Endodermal cell (in vitro differentiated cells): ENCODE measurements around the gene TMEM198. TPM values are rescaled to one million over a fixed set of nuclear protein-coding genes. Genes with fewer than 3 reads are reported as not detected.

Experiments used
- DNase-seq: peaks from one replicate; pipeline ENCODE4 v3.0.0-alpha.2; 2017
- H3K27ac ChIP-seq: 2 replicates; pipeline ENCODE4 v1.5.1; 2013; ENCODE audit warnings: mild to moderate bottlenecking, low read depth, low read length, moderate library complexity
- H3K27me3 ChIP-seq: 2 replicates; pipeline ENCODE4 v1.6.1; 2013; ENCODE audit warnings: mild to moderate bottlenecking, low read length, moderate library complexity; ENCODE audit not compliant: insufficient read depth, control insufficient read depth, poor library complexity, severe bottlenecking
- H3K36me3 ChIP-seq: 2 replicates; pipeline ENCODE4 v1.7.0; 2013; ENCODE audit warnings: mild to moderate bottlenecking, low read length, moderate library complexity; ENCODE audit not compliant: control insufficient read depth, insufficient read depth
- H3K4me1 ChIP-seq: one replicate; pipeline ENCODE4 v1.7.0; 2013; ENCODE audit warnings: low read length; ENCODE audit not compliant: control insufficient read depth, insufficient read depth
- H3K4me3 ChIP-seq: 2 replicates; pipeline ENCODE4 v1.5.1; 2013; ENCODE audit warnings: mild to moderate bottlenecking, low read length, moderate library complexity
- H3K9ac ChIP-seq: 2 replicates; pipeline ENCODE4 v1.6.1; 2013; ENCODE audit warnings: mild to moderate bottlenecking, low read length, moderate library complexity; ENCODE audit not compliant: poor library complexity, severe bottlenecking; ENCODE audit errors: extremely low read depth
- H3K9me3 ChIP-seq: 2 replicates; pipeline ENCODE4 v1.6.1; 2013; ENCODE audit warnings: mild to moderate bottlenecking, low read length, moderate library complexity; ENCODE audit not compliant: control insufficient read depth
- H3K27ac Mint-ChIP-seq: 2 replicates; pipeline ENCODE4 v1.8.0; 2020; ENCODE audit warnings: mixed read lengths
- H3K27me3 Mint-ChIP-seq: 2 replicates; pipeline ENCODE4 v1.8.0; 2021; ENCODE audit warnings: mild to moderate bottlenecking, mixed read lengths; ENCODE audit not compliant: insufficient read depth
- H3K36me3 Mint-ChIP-seq: 2 replicates; pipeline ENCODE4 v1.8.0; 2020; ENCODE audit warnings: low read depth, mixed read lengths
- H3K4me1 Mint-ChIP-seq: 2 replicates; pipeline ENCODE4 v1.8.0; 2020; ENCODE audit warnings: mixed read lengths
- H3K4me3 Mint-ChIP-seq: 2 replicates; pipeline ENCODE4 v1.8.0; 2020; ENCODE audit warnings: mild to moderate bottlenecking, moderate library complexity, mixed read lengths
- H3K9me3 Mint-ChIP-seq: 2 replicates; pipeline ENCODE4 v1.8.0; 2020; ENCODE audit warnings: mild to moderate bottlenecking, mixed read lengths
- WGBS, 2 experiments: methylation state at CpG; one replicate each; pipeline versions ENCODE4 v1.1.5 to v1.1.7; 2013; ENCODE audit warnings: missing lambda C conversion rate in 2 of 2, mixed read lengths in 1 of 2; ENCODE audit not compliant: insufficient coverage in 1 of 2, insufficient read length in 1 of 2; 5-methylcytosine and 5-hydroxymethylcytosine counted together
- total RNA-seq, 2 donors: library from RNA; stranded (reverse); fragmentation: NEBNext Ultra II Directional in 1 of 2; extraction: Animal tissue kit (Norgen Biotek cat#: 25700) in 1 of 2; gene quantifications; 2 replicates in 1 of 2; 3 replicates in 1 of 2; pipeline ENCODE4 v1.2.1, GENCODE V29; 2021
- TF ChIP-seq, protein P1 (sequence below): fragments of 200-600 bp; sonication (generic); conservative IDR thresholded peaks from 2 replicates; pipeline ENCODE4 v1.5.0; 2021; ENCODE audit warnings: antibody characterized with exemption, mild to moderate bottlenecking

Gene TMEM198
- total RNA-seq, 2 donors from 2014 or later, result 2.6 to 3.9 TPM

- Histone ChIP-seq H3K9me3 (no peaks in the 10 kb centered on the region), H3K4me1 (no peaks in the 10 kb centered on the region), H3K27me3 (no peaks in the 10 kb centered on the region), H3K36me3 (no peaks in the 10 kb centered on the region), H3K9ac (no peak overlapping the region), H3K27ac (peak overlapping the region; percentile 7), H3K4me3 (no peak overlapping the region)
- Mint-ChIP-seq H3K9me3 (no peaks in the 10 kb centered on the region), H3K4me1 (peaks cover 21% of the 10 kb centered on the region), H3K27ac (no peak overlapping the region), H3K27me3 (peaks cover 11% of the 10 kb centered on the region), H3K4me3 (peak overlapping the region; percentile 41), H3K36me3 (no peaks in the 10 kb centered on the region)
- DNase-seq, result peak; percentile 87
- WGBS, 2 experiments, result 39 to 48% methylated on average over 8 to 15 of the region's 15 CpGs
- TF ChIP-seq, protein P1, sequence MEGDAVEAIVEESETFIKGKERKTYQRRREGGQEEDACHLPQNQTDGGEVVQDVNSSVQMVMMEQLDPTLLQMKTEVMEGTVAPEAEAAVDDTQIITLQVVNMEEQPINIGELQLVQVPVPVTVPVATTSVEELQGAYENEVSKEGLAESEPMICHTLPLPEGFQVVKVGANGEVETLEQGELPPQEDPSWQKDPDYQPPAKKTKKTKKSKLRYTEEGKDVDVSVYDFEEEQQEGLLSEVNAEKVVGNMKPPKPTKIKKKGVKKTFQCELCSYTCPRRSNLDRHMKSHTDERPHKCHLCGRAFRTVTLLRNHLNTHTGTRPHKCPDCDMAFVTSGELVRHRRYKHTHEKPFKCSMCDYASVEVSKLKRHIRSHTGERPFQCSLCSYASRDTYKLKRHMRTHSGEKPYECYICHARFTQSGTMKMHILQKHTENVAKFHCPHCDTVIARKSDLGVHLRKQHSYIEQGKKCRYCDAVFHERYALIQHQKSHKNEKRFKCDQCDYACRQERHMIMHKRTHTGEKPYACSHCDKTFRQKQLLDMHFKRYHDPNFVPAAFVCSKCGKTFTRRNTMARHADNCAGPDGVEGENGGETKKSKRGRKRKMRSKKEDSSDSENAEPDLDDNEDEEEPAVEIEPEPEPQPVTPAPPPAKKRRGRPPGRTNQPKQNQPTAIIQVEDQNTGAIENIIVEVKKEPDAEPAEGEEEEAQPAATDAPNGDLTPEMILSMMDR, result no peak
These were observed 32.9 kb downstream of the TMEM198 start for GRCh38 chr2:219576505-219577388.

GRCh38 chr2:219578811-219579613 lies 35.2 kb downstream of the TMEM198 start:
- peaks cover 11% of the 10 kb centered on the region for H3K27me3 Mint-ChIP-seq
- Histone ChIP-seq H3K4me3 (no peak overlapping the region), H3K27ac (no peak overlapping the region), H3K27me3 (no peaks in the 10 kb centered on the region), H3K36me3 (no peaks in the 10 kb centered on the region), H3K4me1 (no peaks in the 10 kb centered on the region), H3K9ac (no peak overlapping the region), H3K9me3 (no peaks in the 10 kb centered on the region)
- H3K4me1 Mint-ChIP-seq, result peaks cover 15% of the 10 kb centered on the region
- 89 to 91% methylated on average over 7 to 8 of the region's 8 CpGs for WGBS, 2 experiments
- no peaks in the 10 kb centered on the region for H3K9me3 Mint-ChIP-seq
- no peak for DNase-seq
- TF ChIP-seq, protein P1, result no peak
- no peak overlapping the region for H3K27ac Mint-ChIP-seq
- H3K4me3 Mint-ChIP-seq, result no peak overlapping the region
- no peaks in the 10 kb centered on the region for H3K36me3 Mint-ChIP-seq

DNA sequence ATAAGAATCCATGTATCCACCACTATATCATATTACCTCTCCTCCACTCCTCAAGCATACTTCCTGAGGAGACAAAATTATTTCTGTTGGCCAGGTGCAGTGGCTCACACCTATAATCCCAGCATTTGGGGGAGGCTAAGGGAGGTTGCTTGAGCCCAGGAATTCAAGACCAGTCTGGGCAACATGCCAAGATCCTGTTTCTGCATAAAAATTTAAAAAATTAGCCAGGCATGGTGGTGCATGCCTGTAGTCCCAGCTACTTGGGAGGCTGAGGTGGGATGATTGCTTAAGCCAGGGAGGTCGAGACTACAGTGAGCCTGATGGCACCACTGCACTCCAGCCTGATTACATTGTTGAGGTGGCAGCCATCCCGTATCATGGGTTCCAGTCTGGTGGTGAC lies 37.5 kb downstream of the TMEM198 start:
- Histone ChIP-seq H3K27ac (no peak overlapping the region), H3K9me3 (no peaks in the 10 kb centered on the region), H3K4me3 (no peak overlapping the region), H3K27me3 (peaks cover 4% of the 10 kb centered on the region), H3K4me1 (no peaks in the 10 kb centered on the region), H3K36me3 (no peaks in the 10 kb centered on the region), H3K9ac (no peak overlapping the region)
- Mint-ChIP-seq H3K36me3 (no peaks in the 10 kb centered on the region), H3K27ac (no peak overlapping the region), H3K9me3 (no peaks in the 10 kb centered on the region), H3K27me3 (peaks cover 17% of the 10 kb centered on the region), H3K4me3 (no peak overlapping the region), H3K4me1 (peaks cover 10% of the 10 kb centered on the region)
- WGBS, 2 experiments, result 83 to 93% methylated on average over 2 of the region's 2 CpGs
- no peak for DNase-seq
- TF ChIP-seq, protein P1, result no peak
